GM19043 (cell line): ENCODE data around the gene FBXL4.

Source experiments
- ATAC-seq: cut with Tn5 transposase; IDR thresholded peaks from one replicate; pipeline ENCODE4 v1.9.1; 2021; ENCODE audit warnings: low read depth; ENCODE audit not compliant: unreplicated experiment

FBXL4 gene

DNA sequence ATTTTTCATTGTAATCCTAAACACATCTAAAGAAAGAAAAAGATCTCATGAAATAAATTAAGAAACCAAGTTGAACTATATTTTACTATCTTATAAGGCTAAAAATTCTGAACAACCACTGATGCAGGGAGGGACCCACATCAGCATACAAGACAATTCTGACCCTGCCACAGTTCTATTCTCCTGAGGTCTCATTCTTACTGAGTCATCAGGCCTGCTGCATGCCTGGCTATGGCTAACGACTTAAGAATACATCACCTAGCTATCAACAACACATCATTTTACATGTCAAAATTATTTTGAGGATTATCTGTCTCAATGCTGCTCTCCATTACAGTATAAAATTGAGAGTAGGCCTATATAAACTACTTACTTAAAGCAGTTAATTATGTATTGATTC lies 52.9 kb downstream of the FBXL4 start:
- ATAC-seq = no peak

DNA sequence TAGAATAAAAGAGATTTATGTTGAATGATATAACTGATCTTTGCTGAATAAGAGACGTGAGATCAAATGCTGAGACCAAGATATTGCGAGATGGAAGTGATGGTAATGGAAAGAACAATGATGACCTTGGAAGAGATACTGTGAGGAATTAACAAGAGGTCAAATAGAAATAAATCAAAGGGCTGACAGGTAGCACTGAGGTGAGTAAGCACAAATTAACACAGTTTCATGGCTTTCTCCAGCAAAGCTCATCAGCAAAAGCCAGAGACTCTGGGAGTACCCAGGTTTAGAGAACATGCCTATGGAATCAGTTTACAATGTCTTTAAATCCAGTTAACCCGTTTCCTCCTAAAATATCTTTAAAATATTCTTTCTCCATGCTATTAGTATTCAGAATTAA lies 60.1 kb downstream of the FBXL4 start:
- no peak for ATAC-seq

DNA sequence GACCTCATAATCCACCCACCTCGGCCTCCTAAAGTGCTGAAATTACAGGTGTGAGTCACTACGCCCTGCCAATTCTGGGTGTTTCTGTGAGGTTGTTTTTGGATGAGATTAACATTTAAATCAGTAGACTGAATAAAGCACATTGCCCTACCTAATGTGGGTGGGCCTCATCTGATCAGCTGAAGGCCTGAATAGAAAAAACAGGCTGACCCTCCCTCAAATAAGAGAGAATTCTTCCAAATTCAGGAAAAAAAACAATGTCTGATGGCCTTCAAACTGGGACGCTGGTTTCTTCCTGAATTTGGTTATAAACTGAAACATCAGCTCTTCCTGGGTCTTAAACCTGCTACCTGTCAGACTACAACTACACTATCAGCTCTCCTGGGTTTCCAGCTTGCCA lies 62.4 kb downstream of the FBXL4 start:
- ATAC-seq = no peak

DNA sequence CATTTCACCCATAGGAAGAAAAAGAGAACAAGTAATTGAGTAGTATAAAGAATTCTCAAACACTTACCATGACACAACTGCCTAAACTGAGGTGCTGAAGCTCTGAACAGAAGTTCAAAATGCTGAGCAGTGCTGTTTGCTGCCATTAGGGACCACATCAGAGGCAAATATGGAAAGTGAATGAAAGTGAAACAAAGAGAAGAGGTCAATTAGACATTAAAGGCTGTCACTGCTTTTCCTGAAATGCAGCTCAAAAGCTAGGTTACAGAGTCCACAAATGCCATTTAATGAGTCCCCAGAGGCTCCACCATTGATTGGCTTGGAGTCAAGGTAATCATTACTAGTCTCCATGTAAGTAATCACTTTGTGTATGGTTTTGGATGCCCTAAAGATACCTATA lies 67.3 kb downstream of the FBXL4 start:
- peak; percentile 92 for ATAC-seq

DNA sequence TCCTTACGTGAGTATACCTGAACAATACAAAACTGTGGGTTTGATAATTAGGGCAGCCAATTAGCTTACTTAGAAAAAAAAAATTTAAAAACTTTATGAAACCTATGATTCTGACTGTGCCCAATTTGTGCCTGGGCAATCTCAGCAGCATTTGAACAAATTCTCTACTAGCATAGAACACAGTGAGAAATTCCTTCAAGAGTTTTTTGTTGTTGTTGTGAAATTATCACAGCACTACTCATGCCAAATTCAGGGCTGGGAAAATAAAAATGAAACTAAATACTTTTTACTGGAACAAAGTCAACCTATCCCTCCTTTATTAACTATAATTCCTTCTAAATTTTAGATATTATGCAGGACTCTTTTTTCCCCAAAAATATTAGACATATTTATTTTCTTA lies 70.5 kb downstream of the FBXL4 start:
- no peak for ATAC-seq

DNA sequence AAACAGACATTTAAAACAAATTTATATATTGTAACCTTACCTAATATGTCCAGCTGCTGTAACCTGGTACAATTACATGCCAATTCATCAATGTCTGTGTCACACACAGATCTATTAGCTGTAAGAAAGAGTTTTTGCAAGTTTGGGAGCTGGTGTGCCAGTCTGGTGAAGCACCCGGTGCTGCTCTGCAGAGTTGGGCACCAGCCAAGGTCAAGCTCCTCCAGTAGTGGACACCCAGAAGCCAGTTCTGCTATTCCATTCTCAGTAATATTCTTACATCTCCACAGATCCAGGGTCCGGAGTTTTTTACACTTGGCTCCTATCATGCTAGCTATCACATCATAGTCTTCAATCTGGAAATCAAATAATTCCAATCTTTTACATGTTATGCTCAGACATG lies 72.4 kb downstream of the FBXL4 start:
- no peak for ATAC-seq

DNA sequence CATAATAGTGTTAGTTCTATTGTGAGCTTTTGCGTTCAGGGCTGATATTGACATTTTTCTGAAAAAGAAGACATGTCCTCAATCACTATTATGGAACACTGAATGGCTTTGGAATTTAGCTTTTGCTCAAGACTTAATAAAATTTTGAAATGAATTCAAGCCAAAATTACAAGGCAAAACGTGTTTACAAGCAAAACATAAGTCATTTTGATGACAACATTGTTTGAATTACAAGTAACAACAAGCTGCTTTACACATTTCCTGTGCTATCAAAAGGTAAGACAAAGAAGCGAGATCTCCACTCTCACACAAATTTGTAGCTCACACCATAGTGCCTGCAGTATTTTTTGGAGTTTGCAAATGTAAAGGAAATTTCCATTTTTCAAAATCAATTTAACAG lies 75.9 kb downstream of the FBXL4 start:
- no peak for ATAC-seq

DNA sequence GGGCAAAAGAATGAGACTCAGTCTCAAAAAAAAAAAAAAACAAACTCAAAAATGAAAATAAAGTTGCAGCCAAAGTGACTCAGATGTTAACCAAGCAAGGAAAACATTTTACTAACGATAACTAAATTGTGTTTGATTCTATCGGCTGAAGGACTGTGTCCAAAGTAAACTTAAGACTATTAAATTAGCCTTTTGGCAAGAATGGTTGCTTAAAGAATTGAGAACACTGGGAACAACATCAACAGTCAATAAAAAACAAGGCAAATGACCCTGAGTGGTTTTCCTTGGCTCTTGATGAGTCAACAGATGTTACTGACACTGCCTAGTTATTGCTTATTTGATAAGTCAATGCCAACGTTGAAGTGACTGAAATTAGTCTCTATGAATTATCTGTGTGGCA lies 76.7 kb downstream of the FBXL4 start:
- no peak for ATAC-seq

DNA sequence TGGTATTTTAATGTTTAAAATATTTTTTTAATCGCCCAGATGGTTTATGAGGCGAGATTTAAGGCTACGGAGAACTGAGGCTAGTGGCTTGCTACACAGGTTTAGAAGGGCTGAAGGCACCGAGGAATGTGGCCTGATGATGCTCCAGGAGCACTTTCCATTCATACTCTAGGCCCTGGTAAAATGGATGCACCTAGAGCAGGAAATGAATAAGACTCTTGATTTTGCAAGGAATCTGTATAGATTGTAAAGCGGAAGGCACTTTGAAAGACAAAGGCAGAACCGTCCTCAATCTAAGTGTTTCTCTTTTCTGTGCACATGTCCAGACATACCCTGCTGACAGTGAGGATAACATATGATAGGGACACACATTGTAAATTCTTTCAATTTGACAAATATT lies 83.2 kb downstream of the FBXL4 start:
- no peak for ATAC-seq

DNA sequence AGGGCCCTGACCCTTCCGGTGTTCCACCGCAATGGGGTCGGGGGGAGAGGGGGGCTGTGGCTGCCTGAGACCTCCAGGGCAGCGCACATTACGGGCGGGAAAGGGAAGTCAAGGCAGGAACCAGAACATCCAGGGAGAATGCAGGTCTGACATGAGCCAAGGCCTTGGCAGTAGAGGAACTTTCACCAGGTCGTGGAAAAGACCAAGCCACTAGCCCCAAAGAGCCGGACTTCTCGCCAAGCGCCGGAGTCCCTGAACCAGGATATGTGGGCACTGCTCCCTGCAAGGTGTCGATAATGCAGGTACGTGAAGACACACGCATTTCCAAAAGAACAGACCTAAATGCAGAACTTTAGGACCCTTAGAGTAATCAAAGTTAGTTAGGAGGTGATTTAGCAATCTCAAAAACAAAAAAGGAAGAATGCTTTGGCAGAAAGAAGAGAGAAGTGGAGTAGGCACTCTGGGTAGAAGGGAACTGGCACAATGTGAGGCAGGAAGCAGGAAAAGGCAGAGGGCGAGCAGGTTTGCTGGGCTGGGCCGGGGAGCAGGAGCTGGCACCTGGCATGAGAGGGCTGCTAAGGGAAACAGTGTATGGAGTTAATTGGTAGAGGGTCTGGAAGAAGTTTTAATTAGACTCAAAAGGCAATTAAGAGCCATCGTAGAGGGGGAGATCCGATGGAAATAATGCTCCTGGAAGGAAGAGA lies 99.1 kb downstream of the FBXL4 start:
- no peak for ATAC-seq

DNA sequence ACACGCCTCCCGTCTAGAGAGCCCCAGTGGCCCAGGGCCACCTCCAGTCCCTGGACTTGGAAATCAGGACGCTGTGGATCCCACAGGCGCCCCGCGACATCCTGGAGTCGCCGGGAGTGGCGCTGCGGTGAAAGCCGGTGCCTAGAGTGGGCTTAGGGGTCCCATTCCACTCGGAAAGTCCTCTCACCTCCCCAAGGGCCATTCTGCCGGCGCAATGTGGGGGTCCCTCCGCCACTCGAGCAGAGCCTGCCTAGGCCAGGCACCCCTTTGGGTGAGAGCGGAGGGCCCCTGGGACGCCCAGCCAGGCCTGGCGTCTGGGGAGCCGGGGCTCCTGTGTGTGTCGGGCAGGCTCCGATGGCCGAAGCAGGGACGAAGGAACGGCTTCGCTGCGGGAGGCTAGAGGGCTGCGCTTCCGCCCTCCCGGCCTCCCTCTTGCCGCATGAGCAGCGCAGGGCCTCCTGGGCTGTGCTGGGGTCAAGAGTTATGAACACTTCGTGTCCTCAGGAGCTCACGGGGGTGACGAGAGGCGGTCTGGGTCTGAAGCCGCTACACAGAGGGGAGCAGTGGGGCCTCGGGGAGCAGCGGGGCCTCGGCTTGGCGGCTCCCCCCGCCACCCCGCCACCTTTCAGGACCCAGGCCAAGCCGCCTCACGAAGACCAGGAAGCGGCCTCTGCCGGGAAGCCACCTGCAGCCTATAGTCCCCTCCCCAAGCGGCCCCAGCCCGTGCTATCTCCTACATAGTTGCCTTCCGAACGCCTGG lies 99.8 kb downstream of the FBXL4 start:
- peak; percentile 39 for ATAC-seq

DNA sequence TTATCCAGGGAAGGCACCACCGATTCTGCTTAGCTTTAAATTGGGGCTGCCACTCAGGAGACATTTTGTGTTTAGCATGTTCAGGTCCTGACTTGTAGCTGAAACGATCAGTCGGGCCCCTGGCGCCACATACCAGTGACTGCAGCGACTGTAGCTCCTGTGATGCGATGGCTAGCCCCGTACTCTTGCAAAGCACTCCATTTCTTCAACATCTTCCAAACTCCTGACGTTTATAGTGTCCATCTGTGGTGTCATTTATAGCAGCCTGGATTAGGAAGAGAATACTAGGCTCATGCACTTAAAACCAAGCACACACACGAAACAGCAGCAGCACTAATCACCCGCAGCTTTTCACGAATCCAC lies 100.3 kb downstream of the FBXL4 start:
- ATAC-seq = no peak

DNA sequence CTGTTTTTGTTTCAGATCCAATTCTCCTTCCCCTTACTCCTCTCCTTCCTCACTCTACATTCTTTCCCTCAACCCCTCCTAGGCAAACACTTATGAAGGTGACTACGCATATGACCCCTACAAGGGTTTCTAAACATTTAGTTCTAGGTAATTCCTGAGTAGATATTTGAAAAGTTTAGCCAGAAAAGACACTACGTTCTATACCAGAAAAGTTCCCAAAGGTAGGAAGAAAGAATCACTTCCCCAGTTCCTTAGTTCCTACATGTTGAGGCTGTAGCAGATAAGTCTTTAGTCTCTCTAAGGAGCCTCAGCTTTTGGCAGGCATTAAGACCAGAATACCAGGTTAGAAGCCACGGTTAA lies 101.7 kb downstream of the FBXL4 start:
- no peak for ATAC-seq

DNA sequence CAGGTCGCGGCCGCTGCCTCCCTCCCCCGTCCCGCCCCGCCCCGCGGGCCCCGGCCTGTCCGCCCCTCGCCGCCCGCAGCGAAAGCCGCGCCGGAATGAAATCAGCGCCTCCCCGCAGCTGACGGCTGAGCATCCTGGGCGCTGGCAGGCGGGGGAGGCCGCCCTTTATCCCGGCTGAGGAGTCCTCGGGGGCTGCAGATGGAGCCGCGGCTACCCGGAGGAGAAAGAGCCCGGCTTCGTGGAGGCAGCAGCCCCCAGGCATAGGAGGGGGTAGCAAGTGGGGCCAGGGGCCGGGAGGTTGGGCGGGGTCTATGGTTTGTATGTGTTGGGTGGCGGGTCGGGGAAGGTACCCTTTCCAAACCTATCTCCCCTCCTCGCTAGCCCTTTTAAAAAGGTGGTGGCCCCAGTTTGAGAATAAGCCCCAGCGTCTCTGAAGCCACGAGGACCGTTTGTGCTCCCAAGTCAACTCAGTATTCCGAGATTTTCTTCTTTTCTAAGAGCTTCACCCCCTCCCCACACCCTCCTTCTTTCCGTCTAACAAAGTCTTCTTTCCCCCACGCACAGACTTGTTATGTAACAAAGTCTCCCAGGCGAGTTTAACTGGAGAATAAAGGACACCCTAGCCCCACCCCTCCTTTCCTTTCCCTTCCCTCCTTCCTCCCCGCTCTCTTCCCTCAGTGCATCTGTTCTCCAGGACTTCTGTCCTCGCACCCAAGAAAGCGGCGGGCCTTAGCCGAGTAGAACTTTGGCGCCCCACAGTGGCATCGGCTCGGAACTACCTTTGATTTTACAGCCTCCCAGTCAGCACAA lies 102.3 kb downstream of the FBXL4 start:
- ATAC-seq = peak; percentile 44

DNA sequence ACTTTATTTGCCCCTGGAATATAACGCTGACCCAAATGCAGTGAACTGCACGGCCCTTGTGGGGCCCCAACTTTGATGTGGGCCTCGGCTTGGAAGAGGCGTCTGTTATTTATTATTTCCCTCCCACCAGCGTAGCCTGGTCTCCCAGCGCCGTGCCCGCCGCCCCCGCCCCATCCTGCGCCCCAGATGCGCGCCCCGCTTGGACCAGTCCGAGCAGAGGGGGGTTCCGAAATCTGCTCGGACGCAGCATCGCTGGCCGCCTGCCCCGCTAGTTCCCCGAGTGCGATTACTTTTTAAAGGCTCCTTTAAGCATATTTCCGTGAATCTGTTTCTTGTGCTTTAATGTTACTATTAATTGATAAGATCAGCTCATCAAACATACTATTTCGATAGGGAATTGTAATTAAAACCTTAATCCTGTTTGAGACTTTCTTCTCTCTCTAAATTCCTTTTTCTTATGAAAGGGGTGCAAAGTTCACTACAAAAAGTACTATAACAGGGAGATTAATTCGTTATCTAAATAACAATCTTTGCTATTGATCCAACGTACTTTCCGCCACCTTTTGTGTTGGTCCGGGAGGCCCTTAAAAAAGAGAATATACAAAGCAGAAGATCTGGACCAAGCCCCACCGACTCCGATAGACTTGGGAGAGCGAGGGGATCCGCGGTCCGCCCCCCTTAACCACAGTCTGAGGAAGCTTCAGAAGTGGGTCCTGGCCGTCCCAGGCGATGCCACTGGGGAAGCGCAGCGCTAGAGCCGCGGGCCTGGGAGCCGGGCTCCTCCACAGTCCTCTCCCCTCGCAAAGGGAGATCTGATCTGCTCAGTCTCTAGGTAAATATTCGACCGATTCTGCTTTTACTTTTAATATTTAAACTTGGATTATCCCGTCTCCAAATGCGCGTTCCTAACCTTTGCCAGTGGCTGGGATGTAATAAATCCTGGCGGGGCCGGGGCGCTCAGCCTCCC lies 103.2 kb downstream of the FBXL4 start:
- ATAC-seq = no peak

DNA sequence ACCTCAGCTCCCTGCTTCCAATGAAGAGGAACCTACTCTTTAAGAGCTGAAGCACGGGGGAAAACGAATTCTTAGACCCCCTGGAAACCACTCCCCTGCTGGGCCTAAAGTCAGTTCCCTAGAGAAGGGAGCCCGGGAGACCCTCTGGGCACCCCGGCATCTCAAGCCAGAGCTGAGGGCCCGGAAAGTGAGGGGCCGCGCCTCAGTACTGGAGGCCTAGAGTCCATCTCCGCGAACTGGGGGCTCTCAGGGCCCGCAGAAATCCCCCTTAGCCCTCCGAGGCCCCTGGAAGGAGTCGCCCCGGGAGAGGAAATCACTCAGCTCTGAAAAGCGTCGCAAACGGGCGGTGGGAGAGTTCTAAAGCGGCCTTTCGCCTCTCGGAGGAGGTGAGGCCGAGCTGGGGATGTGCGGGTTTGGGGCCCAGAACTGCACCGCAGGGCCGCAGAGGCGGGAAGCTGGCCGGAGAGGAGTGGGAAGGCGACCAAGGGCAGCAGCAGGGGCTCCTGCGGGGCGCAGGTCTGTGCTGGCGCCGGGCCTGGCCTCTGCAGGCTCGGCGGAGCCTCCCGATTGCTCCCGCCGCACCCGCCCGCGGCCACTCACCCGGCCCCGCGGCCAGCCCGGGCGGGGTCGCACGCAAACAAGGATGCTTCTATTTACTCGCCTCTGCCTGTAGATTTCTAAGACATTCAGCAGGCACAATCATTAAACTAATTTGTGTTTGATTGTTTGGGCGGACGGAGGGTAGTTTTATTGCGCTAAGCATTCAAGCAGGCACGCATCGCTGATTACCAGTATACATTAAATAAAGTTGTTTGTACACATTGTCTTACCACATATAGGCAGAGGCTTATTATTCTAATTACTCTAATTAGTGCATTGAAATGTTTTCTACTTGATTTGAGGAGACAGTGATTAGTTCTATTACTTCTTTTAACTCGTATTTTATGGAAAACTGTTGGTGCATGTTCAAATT lies 104.2 kb downstream of the FBXL4 start:
- ATAC-seq = no peak

DNA sequence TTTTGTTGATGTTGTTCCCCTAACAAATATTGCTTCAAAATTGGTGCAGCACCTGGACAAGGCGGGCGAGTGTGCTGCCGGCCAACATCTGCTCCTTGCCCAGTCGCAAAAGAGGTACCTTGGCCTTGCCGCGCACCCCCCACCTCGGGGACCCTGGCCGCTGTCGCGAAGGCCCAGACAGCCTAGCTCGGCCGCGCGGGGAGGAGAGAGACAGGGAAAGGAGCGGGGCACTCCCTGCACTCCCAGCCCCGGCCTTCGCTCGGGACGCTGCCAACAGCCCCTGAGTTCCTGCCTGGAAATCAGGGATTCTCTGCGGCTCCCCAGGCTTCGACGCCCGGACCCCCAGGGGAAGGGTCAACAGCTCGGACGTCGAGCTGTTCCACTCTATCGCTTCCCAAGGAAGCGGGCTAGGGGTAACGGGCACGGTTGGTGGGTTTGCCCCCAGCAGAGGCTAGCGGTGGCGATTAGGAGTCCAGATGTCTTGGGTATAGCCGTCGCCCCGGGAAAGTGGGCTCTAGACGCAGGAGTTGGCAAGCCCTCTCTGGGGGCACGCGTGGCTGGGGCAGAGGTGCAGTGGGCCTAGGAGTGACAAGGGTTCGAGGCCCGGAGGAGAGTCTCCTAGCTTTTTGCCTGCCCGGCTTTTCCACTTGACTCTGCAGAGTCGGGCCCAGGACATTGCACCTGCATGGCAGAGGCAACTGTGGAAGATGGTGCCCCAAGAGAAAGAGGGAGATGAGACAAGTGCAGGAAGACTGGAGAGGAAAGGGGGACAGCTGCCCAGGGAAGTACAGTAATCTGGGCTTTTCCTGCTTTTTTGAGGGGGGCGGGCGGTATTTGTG lies 105.2 kb downstream of the FBXL4 start:
- no peak for ATAC-seq

DNA sequence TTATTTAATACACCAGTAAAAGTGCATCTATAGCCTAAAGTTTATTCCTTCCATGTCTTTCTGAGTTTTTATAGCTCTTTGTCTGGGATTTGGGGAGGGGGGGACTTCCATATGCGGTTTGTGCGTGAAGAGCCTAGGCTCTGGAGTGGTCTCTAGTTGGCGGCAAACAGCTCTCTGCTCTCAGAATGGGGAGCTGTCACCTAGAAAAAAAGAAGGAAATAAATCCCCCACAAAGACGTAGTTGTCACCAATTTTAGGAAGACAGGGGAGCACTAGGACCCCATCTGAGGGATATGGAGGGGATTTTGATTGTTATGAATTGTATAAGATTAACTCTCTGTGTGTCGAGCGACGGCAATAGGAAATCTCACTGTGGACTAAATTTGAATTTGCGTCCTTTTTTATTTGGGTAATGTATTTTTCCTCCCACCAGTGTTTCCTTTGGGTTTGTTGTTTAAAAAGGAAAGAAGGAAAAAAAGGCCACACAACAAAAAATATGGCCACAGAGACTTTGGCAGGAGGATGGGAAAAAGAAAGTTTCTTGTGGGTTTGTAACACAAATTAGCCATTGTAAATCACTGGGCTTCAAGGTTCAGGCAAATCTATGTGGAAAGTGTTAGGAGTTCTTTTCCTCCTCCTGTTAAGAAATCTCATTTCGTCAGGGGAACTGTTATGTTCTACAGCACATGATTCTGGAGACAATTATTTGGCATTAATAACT lies 106.0 kb downstream of the FBXL4 start:
- no peak for ATAC-seq
